ENCODE results near the gene RXRA.

DNA sequence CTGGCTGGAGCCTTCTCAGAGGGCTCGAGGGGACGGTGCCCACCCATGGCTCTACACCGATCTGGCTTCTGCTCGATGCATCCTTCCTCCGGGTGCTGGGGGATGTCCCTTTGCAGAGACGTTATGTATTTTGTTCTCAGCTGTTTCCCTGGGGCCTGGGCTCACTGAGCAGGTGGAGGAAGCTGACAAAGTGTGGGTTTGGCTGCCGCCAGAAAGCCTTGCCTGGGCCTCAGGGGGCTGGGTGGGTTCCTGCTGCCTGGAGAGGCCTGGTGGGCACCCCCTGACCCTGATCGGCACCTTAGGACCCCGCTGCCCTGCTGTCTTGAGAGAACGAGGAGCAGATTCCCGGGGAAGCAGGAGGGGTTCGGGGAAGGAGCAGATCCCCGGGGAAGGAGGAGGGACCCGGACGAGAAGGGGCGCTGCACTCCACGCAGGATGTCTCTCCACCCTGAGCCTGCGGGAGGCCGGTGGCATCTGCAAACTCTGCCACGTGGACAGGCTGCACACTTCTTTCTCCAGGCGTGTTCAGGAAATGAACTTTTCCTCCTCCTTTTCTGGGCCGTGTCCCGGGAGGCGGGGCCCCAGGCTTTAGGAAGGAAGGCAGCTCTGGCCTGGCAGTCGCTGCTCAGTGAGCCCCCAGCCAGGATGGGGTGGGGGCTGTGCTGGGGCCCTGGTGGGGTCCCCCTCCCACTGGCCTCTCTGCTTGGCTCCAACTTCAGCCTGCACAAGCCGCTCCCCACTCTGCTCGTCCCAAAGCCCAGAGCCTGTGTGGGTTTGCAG lies 148.9 kb downstream of the RXRA start:
- TF ChIP-seq, protein P1, sequence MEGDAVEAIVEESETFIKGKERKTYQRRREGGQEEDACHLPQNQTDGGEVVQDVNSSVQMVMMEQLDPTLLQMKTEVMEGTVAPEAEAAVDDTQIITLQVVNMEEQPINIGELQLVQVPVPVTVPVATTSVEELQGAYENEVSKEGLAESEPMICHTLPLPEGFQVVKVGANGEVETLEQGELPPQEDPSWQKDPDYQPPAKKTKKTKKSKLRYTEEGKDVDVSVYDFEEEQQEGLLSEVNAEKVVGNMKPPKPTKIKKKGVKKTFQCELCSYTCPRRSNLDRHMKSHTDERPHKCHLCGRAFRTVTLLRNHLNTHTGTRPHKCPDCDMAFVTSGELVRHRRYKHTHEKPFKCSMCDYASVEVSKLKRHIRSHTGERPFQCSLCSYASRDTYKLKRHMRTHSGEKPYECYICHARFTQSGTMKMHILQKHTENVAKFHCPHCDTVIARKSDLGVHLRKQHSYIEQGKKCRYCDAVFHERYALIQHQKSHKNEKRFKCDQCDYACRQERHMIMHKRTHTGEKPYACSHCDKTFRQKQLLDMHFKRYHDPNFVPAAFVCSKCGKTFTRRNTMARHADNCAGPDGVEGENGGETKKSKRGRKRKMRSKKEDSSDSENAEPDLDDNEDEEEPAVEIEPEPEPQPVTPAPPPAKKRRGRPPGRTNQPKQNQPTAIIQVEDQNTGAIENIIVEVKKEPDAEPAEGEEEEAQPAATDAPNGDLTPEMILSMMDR (IDR thresholded peaks at IDR 0.05), result no peak
- TF ChIP-seq POLR2A (IDR thresholded peaks at IDR 0.05), result no peak
